HG03520 (cell line): ENCODE measurements around the gene UNC79.

Source experiments
- ATAC-seq: cut with Tn5 transposase; IDR thresholded peaks from one replicate; pipeline ENCODE4 v1.9.1; 2021; ENCODE audit warnings: mild to moderate bottlenecking, moderate library complexity; ENCODE audit not compliant: unreplicated experiment

Gene UNC79

DNA sequence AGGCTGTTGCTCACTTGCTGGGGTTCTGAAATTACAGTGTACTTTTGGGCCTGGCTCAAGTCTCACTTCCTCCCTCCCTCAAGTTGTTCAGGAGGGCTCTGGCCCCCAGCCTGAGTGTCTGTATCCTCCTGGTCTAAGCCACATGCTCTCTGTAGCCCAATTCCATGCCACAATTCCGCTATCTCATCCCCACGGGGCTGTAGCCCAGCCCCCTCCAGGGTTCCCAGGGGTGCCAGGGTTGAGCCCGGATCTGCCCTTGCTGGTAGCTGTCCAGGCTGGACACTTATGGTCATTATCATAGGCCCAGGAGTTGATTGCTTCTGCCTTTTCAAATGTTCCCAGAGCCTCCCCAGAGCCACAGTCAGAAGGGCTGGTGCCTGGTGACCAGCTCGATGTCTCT, 292.3 kb downstream of the UNC79 start:
- no peak for ATAC-seq

GRCh38 chr14:93725002-93725582, 294.4 kb downstream of the UNC79 start:
- ATAC-seq: no peak

GRCh38 chr14:93725993-93726392, 295.3 kb downstream of the UNC79 start:
- no peak for ATAC-seq

GRCh38 chr14:93727039-93727740, 296.5 kb downstream of the UNC79 start:
- ATAC-seq: no peak

DNA sequence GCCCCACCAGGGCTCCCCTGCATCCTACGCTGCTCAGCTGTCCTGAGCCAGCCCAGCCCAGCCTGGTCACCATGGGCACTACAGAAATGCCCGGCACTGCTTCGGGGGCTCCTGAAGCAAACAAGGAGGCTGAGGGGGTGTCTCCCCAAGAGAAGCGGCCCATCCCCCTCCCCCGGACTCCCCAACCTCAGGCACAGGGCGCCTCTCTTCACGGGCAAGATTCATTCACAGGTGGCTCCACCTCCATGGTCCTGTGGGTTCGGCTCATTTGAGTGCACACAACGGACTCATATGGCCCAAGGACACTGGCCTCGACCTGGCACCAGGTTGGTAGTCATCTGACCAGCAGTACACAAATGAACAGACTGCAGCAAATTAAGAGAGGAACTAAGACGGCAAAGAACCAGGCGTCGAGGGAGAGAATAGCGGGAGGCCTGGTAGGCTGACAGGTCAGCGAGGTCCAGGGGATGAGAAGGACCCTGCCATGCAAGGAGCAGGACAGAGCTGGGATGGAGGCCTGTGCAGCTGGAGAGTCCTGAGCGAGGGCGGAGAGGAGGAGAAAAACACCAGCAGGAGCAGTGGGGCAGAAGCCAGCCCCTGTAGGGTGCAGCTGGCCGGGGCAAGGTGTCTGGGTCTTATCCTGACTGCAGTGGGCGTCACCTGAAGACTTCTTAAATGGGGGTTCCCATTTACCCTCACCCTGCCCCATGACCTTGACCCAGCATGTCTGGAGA, 297.3 kb downstream of the UNC79 start:
- ATAC-seq: no peak

DNA sequence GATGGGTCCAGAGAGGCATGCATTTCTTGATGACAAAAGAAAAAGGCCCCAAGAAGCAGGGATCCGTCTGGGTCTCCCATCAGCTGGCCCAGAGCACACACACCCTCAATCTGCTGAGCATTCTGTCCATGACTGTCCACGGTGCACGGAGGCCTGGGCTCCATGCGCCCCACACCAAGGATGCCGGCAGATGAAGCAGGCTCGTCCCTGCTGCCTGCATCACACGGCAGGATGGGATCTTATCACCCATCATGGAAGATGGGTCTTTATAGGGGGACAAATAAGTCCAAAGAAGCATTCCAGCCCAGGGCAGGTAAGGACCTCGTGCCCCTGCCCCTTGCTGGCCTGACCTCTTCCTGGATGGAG, 297.9 kb downstream of the UNC79 start:
- no peak for ATAC-seq

GRCh38 chr14:93729993-93730392, 299.3 kb downstream of the UNC79 start:
- ATAC-seq: no peak

DNA sequence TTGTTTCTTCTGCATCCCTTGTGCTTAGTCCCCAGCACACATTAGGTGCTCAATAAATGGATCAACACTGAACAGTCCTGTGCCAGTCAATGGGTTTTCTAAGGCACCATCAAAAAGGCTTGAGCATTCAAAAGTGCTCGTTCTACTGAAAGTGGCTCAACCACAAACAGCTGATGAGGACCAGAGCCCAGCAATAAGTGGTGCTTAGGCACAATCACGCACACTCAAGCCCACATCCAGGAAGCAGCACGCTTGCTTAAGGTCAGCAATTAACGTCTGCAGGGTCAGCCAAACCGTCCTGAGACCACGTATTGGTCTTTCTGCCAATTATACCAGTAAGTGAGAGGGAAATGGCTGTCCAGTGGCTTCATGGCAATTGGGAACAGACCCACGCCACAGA, 301.0 kb downstream of the UNC79 start:
- ATAC-seq: no peak

GRCh38 chr14:93732524-93732923, 301.8 kb downstream of the UNC79 start:
- no peak for ATAC-seq

DNA sequence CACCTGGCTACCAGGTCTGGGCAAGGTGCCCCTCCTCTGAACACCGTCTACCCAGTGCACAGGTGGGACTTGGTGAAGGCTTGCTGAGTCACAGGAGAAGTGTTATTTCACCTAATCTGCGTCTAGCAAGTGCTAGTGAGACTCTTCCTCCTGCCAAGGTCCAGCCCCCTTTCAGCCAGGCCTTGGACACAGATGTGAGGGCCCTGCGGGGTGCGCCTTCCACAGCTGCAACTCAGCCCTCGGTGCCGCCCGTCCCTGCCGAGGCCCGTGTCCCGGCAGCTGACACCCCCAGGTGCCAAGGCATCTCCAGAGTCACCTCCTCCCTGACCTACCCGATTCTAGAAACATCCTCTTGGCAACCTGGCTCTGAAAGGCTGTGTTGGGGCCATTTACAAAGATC, 302.5 kb downstream of the UNC79 start:
- ATAC-seq: no peak

DNA sequence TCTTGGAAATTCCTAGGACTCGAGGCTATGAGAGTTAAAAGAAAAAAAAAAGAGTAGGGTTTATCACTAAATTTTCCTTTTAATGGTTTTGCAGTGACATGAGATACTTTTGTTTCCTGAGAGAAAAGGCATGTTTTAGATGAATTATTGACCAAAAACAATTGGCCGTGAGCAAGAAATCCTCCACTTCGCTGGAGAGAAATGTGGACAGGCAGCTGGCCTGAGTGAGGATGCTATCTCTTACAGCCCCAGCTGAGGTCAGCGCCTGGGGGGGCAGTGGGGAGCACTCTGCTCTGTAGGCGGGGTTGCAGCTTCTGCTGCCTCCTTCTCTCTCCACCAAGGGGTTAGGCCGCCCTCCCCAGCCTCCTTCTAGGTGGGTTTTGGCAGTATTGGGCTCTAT, 302.9 kb downstream of the UNC79 start:
- no peak for ATAC-seq

DNA sequence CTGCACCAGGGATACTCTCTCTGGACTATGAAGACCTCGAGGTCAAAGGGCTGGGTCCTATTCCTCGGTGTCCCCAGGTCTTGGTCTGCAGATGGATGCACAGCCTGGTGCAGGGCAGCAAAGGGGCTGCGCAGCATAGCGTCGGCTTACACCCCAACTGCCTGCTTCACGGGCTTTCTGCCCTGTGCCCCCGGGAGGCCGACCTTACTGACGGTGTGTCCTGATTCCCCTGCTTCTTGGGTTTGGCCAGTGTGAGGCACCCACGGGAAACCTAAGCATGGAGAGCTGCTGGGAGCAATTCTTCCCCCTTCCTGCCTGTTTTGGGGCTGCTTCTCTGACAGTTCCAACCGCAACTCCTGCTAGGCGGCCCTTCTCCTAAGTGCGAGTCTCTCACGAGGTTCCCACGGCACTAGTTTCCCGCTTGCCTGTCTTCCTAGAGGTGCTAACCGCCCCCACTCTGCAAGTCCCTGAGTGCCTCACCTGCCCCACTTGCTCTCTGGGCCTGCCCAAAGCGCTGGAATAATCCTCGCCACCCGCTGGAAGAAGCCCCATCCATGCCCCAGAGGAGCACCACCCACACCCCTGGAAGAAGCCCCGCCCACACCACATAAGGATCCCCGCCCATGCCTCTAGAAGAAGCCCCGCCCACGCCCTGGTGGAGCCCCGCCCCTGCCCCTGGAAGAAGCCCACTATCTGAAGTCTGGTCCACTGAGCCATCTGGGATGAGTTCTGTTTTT, 303.5 kb downstream of the UNC79 start:
- ATAC-seq: no peak

DNA sequence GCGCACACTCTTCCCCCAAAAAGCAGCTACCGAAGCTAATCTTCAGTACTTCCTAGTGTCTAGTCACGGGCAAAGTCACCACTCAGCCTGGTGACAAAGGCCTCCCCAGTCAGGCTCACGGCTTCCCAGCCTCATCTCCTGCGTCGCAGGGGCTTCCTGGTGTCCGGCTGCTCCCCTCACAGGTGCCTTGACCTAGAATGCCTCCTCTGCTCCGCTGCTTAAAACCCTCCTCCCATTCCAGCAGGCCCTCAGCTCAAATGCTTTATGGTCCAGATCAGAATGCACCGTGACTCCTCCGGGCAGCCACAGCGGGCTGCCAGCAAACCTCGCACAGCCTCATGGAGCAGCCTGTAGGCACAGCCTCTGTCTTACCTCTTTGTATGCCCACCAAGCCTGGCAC, 304.5 kb downstream of the UNC79 start:
- ATAC-seq: no peak

DNA sequence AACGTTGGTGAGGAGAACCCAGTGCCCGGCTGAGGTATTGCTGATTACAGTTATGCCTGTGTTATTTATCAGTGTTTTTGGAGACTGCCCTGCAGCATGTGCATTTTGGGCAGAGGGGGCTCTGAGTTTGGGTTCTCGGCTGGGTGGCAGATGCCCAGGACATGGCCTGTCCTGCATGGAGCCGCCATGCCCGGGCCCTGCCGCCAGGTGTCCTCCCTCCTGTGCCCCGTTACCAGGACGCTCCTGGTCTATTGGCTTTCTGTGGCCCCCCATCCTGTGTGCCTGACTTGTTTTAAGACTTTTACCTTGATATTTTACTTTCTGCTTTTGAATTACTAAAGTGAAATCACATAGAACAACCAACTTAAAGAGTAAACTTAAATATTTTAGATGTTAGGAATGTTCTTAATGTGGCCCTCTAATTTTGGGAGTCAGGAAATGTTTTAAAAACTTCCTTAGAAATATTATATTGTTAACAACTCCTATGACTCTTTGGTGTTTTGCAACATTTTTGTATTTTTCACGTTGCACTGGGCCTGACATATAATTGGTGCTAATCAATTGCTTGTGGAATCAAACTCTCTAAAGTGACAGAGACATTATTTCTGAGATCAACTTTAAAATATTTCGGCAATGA, 305.8 kb downstream of the UNC79 start:
- ATAC-seq: no peak

DNA sequence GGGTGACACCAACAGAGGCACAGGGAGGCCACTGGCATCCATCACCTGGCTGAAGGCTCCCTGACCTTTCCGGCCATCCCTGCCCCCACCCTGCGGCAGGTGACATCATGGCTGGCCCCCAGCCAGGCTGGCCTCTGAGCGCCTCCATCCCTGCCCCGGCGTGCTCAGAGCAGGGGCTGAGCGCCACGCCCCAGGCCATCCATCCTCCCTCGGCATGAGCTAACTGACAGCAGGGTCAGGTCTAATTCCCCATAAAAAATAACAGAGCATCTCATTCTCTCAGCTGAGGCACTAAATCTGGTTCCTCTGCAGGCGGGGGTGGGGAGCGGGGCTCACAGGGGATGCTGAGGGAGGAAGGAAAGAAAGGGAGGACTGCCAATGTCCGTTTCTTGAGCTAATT, 306.9 kb downstream of the UNC79 start:
- no peak for ATAC-seq

- ATAC-seq: no peak
Observed at GRCh38 chr14:93741556-93742230, 311.0 kb downstream of the UNC79 start.

DNA sequence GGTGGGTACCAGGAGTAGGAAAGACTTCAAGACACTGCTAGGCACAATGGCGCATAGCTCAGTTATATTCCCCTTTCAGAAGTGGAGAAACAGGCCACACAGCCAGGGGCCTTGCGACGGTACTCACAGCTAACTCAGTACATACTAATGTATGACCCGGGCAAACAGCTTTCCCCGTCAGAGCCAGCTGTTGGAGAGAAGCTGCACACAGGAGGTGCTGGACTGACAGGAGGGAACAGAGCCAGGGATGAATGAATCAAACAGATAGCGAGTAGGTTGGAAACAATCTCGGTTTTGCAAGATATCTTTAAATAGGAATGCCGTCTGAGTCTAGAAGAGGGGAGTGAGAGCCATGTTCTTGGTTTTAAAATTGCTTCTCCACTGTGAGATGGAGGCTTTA, 312.0 kb downstream of the UNC79 start:
- ATAC-seq: no peak

DNA sequence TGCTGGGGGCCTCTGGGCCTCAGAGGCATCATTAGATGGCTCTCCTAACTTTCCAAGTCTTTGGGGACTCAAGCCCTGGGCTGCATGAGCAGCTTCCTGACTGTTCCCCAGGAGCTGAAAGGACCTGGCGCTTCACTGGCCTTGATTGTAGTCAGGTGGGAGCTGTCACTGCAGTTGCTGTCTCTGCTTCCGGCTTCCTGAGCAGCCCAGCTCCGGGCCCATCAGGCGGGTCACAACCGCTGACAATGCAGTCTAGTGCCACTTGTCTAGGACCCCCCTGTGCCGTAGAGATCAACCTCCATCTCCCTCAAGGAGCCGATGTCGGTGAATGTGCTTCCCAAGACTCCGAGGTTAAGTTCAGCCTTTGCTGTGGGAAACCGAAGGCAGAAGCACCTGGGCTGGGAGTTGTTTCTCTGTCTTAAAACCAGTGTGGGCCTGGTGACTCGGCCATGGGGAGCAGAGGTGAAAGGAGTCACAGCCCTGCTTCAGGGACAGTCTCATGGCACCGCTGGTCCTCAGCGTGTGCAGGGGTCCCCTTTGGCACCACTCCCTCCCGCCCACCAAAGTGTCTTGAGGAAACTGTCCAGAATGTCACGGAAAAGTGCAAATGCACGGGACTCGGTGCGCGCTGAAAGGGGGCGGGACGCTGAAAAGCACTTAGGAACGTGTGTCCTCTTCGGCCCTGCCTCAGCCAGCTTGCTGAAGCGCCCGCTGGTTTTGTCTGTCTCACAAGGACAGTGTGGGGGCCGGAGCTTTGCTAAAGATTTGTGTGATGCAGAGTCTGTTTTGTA, 312.7 kb downstream of the UNC79 start:
- no peak for ATAC-seq

GRCh38 chr14:93744176-93744575, 313.4 kb downstream of the UNC79 start:
- ATAC-seq: no peak

DNA sequence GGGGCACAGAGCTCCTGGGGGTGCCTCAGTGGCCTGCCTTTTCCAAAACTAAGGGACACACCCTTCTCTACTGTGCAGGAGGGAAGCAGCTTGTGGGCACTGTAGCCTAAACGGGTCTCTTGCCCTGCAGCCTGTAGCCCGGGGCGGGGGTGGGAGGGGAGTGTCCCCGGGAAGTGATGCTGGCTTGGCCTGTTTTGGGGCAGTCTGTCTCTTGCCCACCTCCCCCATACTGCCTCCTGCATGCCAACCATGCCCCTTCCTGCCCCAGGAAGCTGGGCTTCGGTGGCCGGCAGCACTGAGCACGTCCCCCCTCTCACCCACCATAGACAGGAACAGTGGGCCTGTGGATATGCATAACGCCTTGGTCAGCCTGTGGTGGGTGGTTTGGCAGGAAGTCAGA, 314.1 kb downstream of the UNC79 start:
- ATAC-seq: no peak
